GM20000 (cell line): ENCODE measurements around the gene SSNA1.

ENCODE experiments used
- DNase-seq: peaks from one replicate; pipeline ENCODE4 v3.0.0; 2012; ENCODE audit warnings: low spot score
- TF ChIP-seq, protein P1 (sequence below): IDR thresholded peaks from 2 replicates; pipeline ENCODE4 v1.5.1; 2012; ENCODE audit warnings: mild to moderate bottlenecking, control low read depth; ENCODE audit errors: extremely low read depth, missing control alignments

SSNA1 gene

DNA sequence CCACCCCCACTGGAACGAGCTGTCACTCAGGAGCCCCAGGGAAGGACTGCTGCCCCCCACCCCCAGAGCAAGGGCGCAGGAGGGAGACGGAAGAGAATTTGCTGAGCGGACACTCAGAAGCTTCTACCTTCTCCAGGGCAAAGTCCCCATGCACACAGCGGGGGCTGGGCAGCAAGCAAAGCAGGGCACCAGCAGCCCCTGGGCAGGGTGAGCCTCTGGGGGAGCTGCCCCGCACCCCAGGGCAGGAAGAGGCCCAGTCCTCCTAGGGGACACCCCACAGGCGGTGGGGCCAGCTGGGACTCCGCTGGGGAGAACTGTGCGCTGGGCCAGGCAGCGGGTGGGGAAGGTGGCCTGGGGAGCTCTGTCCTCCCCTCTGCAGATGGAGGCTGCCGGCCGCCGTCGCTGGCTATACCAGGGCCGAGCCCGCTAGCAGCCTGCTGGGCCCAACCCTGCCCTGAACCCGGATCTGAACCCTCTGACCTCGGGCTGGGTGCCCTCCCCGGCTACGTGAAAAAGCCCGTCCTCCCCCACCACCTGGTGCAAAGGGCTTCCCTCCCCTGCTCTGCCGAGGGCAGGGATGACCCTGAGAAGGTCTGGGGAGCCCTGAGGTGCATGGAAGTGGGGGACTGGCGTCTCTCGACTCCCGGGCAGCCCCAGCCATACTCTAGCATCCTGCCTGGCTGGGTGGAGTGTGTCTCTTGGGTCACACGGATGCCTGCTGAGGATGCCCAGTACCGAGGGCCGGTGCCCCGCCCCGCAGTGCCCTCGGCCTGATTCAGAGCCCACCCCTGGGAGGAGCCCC lies 41.6 kb downstream of the SSNA1 start:
- TF ChIP-seq, protein P1, sequence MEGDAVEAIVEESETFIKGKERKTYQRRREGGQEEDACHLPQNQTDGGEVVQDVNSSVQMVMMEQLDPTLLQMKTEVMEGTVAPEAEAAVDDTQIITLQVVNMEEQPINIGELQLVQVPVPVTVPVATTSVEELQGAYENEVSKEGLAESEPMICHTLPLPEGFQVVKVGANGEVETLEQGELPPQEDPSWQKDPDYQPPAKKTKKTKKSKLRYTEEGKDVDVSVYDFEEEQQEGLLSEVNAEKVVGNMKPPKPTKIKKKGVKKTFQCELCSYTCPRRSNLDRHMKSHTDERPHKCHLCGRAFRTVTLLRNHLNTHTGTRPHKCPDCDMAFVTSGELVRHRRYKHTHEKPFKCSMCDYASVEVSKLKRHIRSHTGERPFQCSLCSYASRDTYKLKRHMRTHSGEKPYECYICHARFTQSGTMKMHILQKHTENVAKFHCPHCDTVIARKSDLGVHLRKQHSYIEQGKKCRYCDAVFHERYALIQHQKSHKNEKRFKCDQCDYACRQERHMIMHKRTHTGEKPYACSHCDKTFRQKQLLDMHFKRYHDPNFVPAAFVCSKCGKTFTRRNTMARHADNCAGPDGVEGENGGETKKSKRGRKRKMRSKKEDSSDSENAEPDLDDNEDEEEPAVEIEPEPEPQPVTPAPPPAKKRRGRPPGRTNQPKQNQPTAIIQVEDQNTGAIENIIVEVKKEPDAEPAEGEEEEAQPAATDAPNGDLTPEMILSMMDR = no peak
- DNase-seq = no peak

DNA sequence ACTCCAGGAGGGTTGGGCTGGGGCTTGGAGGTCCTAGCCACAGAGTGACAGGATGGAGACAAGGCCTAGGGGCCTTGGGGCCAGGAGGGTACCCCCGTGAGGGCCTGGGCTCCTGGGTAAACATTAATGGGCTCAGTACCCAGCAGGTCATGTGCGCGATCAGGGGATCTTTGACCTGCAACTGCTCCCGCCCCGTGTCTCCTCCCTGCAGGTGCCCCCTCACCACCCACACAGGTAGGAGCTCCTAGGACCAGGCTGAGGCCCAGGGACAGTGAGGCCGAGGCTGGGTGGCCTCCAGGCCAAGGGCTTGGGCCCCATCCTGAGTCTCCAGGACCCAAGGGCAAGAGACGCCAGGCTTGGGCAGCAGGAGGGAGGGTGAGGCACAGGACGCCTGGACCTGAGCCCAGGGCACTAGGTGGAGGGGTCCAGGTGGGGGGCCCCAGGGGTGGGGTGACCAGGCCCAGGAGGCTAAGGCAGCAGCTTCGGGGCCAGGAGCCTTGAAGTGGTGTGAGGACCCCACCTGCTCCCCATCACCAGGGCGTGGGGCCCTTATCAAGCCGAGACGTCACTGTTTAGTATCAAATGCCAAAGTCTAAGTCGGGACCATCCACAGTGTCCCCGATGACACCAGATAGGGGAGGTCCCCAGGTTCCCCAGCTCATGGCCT lies 42.4 kb downstream of the SSNA1 start, which contains the start of gene SLC34A3:
Gene SLC34A3, plus strand, starts transcription at position 197 of the 667 bp plus-strand sequence. CDS start 802 bp downstream, outside the sequence.
- DNase-seq = no peak
- TF ChIP-seq, protein P1 = no peak

DNA sequence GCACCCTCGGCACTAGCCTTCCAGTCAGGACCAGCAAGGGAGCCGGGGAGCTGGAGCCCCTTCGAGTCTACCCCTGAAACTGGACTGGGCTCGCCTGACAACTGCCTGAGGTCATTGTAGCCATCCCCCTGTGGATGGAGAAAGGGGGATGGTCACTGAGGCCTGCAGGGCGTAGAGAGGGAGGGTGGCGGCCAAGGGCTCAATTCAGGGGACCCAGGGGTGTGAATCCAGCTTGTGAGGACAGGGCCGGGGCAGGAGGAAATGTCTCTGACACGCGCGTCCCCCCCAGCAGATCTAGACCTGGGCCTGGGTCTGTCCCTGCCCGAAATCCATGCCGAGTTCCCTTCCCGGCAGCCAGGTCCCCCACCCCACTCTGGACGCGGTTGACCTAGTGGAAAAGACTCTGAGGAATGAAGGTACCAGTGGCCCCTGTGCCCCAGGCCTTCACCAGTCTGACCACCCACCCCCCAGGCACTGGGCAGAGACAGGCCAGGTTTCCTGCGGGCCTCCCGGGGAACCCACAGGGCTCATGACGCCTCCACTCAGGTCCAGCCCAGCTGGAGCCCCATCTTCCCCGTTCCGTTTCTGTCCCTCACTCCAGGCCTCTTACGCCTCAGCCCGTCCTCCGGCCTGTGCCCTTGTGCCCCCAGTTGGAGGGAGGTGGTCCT lies 43.0 kb downstream of the SSNA1 start:
- TF ChIP-seq, protein P1 = no peak
- DNase-seq = no peak

DNA sequence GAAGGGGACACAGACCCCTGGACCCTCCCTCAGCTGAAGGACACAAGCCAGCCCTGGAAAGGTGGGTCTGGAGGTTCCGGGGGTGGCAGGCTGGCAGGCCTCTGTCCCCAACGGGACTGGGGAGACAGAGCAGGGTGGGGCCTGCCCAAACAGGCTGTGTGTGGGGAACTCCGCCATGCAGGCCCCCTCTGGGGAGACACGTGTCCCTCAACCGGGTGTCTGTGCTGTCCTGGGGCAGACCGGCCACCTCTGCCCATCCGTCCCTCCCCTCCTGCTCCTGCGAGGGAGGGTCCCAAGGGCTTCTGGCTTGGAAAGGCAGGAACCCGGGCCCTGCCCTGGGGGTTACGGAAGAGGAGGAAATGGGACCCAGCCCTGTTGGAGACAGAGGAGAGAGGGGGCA lies 43.6 kb downstream of the SSNA1 start:
- DNase-seq = no peak
- TF ChIP-seq, protein P1 = no peak

DNA sequence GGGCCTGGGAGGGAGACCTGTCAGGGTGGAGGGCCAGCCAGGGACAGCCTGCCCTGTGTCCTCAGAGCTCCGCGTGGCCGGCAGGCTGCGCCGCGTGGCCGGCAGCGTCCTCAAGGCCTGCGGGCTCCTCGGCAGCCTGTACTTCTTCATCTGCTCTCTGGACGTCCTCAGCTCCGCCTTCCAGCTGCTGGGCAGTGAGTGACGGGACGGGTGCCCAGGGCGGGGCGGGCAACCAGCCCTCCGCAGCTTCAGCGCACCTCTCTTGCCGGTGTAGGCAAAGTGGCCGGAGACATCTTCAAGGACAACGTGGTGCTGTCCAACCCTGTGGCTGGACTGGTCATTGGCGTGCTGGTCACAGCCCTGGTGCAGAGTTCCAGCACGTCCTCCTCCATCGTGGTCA lies 44.0 kb downstream of the SSNA1 start:
- TF ChIP-seq, protein P1 = no peak
- no peak for DNase-seq

DNA sequence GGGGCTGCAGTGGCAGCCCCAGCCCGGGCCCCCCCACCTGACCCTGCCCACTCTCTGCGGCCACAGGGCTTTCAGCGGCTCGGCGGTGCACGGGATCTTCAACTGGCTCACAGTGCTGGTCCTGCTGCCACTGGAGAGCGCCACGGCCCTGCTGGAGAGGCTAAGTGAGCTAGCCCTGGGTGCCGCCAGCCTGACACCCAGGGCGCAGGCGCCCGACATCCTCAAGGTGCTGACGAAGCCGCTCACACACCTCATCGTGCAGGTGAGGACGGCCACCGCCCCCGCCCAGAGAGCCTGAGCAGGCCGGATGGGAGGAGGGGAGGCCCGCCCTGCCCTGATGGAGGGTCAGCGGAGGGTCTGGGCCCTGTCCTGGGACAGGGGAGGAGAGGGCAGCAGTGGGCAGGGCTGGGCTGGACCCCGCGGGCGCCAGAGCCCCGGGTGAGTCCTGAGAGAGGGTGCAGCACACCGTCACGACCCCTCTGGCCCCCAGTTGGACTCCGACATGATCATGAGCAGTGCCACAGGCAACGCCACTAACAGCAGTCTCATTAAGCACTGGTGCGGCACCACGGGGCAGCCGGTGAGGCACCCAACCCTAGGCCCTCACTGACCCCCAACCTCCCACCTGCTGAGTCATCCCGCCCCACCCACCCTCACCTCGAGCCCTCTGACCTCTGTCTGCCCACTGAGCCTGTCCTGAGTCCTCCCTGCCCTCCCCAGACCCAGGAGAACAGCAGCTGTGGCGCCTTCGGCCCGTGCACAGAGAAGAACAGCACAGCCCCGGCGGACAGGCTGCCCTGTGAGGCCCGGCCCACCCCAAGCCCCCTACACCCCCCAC lies 44.9 kb downstream of the SSNA1 start:
- no peak for DNase-seq
- TF ChIP-seq, protein P1 = no peak
